ENCODE results near the gene ISX.

ISX gene

GRCh38 chr22:35114131-35114980, 48.4 kb downstream of the ISX start:
- DNase-seq = no peak

GRCh38 chr22:35115515-35115914, 49.6 kb downstream of the ISX start:
- DNase-seq = no peak

- no peak for DNase-seq
Observed at GRCh38 chr22:35116269-35116668, 50.3 kb downstream of the ISX start.

GRCh38 chr22:35116817-35117216, 50.9 kb downstream of the ISX start:
- DNase-seq = no peak

- no peak for DNase-seq
Observed at GRCh38 chr22:35119494-35119893, 53.5 kb downstream of the ISX start.

GRCh38 chr22:35124691-35125219, 58.8 kb downstream of the ISX start:
- DNase-seq = no peak

- DNase-seq = no peak
Observed at GRCh38 chr22:35126993-35127392, 61.0 kb downstream of the ISX start.

GRCh38 chr22:35128637-35129036, 62.7 kb downstream of the ISX start:
- no peak for DNase-seq

GRCh38 chr22:35131525-35132000, 65.6 kb downstream of the ISX start:
- no peak for DNase-seq

GRCh38 chr22:35132568-35132967, 66.6 kb downstream of the ISX start:
- no peak for DNase-seq

- DNase-seq = no peak
Observed at GRCh38 chr22:35133702-35134380, 67.9 kb downstream of the ISX start.

GRCh38 chr22:35134637-35135036, 68.7 kb downstream of the ISX start:
- DNase-seq = no peak

- no peak for DNase-seq
Observed at GRCh38 chr22:35135165-35135564, 69.2 kb downstream of the ISX start.
